ENCODE data around the gene TPO. TPM values are rescaled to one million over a fixed set of nuclear protein-coding genes. Genes with fewer than 3 reads are reported as not detected.

The TPO gene
- total RNA-seq, 2 donors from 2014 or later, result not detected

DNA sequence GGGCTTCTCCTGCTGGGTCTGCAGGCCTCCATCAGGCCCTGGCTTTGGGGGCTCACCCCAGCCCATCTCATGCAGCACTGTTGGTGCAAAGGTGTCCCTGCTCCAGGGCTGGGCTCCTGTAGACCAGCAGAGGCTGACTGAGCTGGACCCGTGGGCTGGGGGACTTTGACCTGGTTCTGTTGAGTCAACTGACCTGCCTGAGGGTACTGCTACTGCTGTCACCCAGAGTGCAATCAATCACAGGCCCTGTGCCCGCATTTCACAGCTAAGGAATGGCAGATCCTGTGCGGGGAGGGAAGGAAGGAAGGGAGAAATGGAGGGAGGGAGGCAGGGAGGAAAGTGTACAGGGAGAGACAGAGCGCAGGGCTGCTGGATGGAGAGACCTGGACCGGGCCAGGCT is 136.8 kb downstream of the TPO start:
- Histone ChIP-seq H3K4me3 (ENCODE audit: low read length) (no peak overlapping the region), H3K4me1 (ENCODE audit: control insufficient read depth, insufficient read depth, low read length) (peaks cover 2% of the 10 kb centered on the region), H3K27me3 (ENCODE audit: control insufficient read depth, insufficient read depth, low read length, poor library complexity, severe bottlenecking) (peaks cover 18% of the 10 kb centered on the region), H3K9ac (ENCODE audit: extremely low read depth, low read length, poor library complexity, severe bottlenecking) (no peak overlapping the region), H3K36me3 (ENCODE audit: control insufficient read depth, insufficient read depth, low read length) (no peaks in the 10 kb centered on the region), H3K27ac (ENCODE audit: low read depth, low read length) (no peak overlapping the region), H3K9me3 (ENCODE audit: control insufficient read depth, low read length) (no peaks in the 10 kb centered on the region)
- no peak for TF ChIP-seq CTCF (conservative IDR thresholded peaks at IDR 0.05)
- peaks cover 29% of the 10 kb centered on the region for H3K27me3 Mint-ChIP-seq (ENCODE audit: insufficient read depth)
- DNase-seq, result no peak
- 72 to 84% methylated on average over 5 of the region's 5 CpGs for WGBS, 2 experiments (ENCODE audit: insufficient coverage in 1 of 2, insufficient read length in 1 of 2)
- no peaks in the 10 kb centered on the region for H3K36me3 Mint-ChIP-seq (ENCODE audit: low read depth)
- no peak overlapping the region for H3K27ac Mint-ChIP-seq
- no peaks in the 10 kb centered on the region for H3K9me3 Mint-ChIP-seq
- peaks cover 3% of the 10 kb centered on the region for H3K4me1 Mint-ChIP-seq
- no peak overlapping the region for H3K4me3 Mint-ChIP-seq

DNA sequence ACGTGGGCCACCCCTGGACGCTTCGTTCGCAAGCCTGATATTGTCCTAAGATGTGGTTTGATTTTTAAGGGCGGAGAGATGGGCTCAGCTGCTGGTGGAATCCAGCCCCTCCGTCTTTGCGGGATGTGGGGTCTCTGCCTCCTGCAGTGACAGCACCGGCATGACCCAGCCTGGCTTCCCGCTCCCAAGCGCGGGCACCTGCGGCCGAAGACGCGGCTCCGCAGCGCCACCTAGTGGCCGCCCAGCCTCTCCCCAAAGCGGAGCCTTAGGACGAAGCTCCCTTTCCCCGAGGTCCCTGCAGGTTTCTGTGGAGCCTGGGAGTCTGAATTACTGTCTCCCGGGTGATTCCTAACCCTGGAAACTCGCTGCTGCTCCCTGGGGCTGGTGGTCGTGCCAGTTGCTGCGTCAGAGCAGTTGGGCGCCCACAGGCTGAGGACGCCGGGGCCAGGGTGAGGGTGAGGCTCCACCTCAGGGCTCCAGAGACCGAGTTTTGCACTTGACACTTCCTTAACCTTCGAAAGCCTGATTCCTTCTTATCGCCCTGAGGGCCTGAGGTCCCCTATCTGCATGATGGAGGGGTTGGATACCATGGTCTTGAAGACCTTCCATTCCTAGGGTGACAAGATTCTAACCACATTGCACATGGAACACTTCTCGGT is 137.5 kb downstream of the TPO start:
- no peaks in the 10 kb centered on the region for H3K36me3 Mint-ChIP-seq (ENCODE audit: low read depth)
- Histone ChIP-seq H3K4me3 (ENCODE audit: low read length) (no peak overlapping the region), H3K4me1 (ENCODE audit: control insufficient read depth, insufficient read depth, low read length) (peaks cover 2% of the 10 kb centered on the region), H3K36me3 (ENCODE audit: control insufficient read depth, insufficient read depth, low read length) (no peaks in the 10 kb centered on the region), H3K27me3 (ENCODE audit: control insufficient read depth, insufficient read depth, low read length, poor library complexity, severe bottlenecking) (peaks cover 18% of the 10 kb centered on the region), H3K9ac (ENCODE audit: extremely low read depth, low read length, poor library complexity, severe bottlenecking) (no peak overlapping the region), H3K27ac (ENCODE audit: low read depth, low read length) (no peak overlapping the region), H3K9me3 (ENCODE audit: control insufficient read depth, low read length) (no peaks in the 10 kb centered on the region)
- H3K27ac Mint-ChIP-seq, result no peak overlapping the region
- DNase-seq, result peak; percentile 90
- peak; percentile 99 for TF ChIP-seq CTCF (conservative IDR thresholded peaks at IDR 0.05)
- no peaks in the 10 kb centered on the region for H3K9me3 Mint-ChIP-seq
- WGBS, 2 experiments (ENCODE audit: insufficient coverage in 1 of 2, insufficient read length in 1 of 2), result 24 to 34% methylated on average over 16 to 32 of the region's 32 CpGs
- no peak overlapping the region for H3K4me3 Mint-ChIP-seq
- H3K4me1 Mint-ChIP-seq, result peaks cover 3% of the 10 kb centered on the region
- peaks cover 29% of the 10 kb centered on the region for H3K27me3 Mint-ChIP-seq (ENCODE audit: insufficient read depth)

GRCh38 chr2:1551905-1552304 is 138.6 kb downstream of the TPO start:
- WGBS, 2 experiments (ENCODE audit: insufficient coverage in 1 of 2, insufficient read length in 1 of 2), result 87 to 96% methylated on average over 4 of the region's 4 CpGs
- Mint-ChIP-seq H3K27me3 (ENCODE audit: insufficient read depth) (peaks cover 29% of the 10 kb centered on the region), H3K4me1 (peaks cover 3% of the 10 kb centered on the region), H3K9me3 (no peaks in the 10 kb centered on the region), H3K4me3 (no peak overlapping the region), H3K27ac (no peak overlapping the region), H3K36me3 (ENCODE audit: low read depth) (no peaks in the 10 kb centered on the region)
- Histone ChIP-seq H3K4me1 (ENCODE audit: control insufficient read depth, insufficient read depth, low read length) (peaks cover 2% of the 10 kb centered on the region), H3K27me3 (ENCODE audit: control insufficient read depth, insufficient read depth, low read length, poor library complexity, severe bottlenecking) (peaks cover 18% of the 10 kb centered on the region), H3K36me3 (ENCODE audit: control insufficient read depth, insufficient read depth, low read length) (no peaks in the 10 kb centered on the region), H3K4me3 (ENCODE audit: low read length) (no peak overlapping the region), H3K27ac (ENCODE audit: low read depth, low read length) (no peak overlapping the region), H3K9me3 (ENCODE audit: control insufficient read depth, low read length) (no peaks in the 10 kb centered on the region), H3K9ac (ENCODE audit: extremely low read depth, low read length, poor library complexity, severe bottlenecking) (no peak overlapping the region)
- no peak for DNase-seq
- TF ChIP-seq CTCF (conservative IDR thresholded peaks at IDR 0.05), result no peak
